Activated CD4-positive, alpha-beta T cell treated with anti-CD3 and anti-CD28 coated beads, Interleukin-2, Interleukin-6, amounts not matched to agents 100 ng/mL and 50 ng/mL, durations not matched to agents 16 hours and 8 hours (primary cell): ENCODE results near the gene MCHR2.
"Not testable (repeated sequence)": the region's sequence is repeated elsewhere in the genome, so short reads cannot be mapped to it uniquely, and the experiment has no call there.

Source experiments
- DNase-seq: peaks from one replicate; pipeline ENCODE4 v3.0.0-alpha.2; 2020

Gene MCHR2

DNA sequence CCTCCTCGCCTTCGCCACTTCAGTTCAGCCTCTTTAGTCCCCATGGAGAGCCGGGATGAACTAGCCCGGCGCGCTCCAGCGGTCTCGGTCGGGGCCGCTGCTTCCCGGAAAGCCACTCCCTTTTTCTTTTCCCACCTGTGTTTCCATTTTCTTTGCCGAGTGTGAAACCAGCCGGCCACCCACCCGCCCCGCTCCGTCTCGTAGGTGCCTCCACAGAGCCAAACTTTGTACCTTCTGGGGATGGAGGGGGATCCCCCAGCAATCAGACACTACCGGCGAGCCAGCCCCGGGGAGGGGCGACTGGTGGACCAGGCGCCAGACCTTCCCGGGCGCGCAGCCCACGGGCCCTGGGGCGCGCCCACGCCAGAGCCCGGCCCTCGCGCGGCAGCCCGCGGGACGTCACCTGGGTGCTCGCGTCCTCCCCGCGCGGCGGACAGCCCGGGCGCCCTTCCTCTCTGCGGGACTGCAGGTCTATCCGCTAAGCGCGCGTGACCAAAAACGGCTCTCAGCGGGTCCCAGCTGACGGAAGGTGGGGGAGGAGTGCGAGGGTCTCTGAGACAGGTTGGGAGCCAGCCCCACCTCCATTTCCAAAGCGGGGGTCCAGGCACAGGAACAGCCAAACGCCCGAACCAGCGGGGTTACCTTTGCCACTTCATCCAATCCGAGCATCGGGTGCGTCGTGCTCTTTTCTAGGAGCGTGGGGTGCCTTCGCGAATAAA lies at the start of gene MCHR2:
Gene MCHR2 (minus strand): TSS at position 691 of the 719 bp plus-strand sequence. CDS start 38,076 bp downstream, outside the sequence.
- no peak for DNase-seq

GRCh38 chr6:100038546-100038945 lies 44.5 kb upstream of the MCHR2 start:
- DNase-seq, result not testable (repeated sequence)

DNA sequence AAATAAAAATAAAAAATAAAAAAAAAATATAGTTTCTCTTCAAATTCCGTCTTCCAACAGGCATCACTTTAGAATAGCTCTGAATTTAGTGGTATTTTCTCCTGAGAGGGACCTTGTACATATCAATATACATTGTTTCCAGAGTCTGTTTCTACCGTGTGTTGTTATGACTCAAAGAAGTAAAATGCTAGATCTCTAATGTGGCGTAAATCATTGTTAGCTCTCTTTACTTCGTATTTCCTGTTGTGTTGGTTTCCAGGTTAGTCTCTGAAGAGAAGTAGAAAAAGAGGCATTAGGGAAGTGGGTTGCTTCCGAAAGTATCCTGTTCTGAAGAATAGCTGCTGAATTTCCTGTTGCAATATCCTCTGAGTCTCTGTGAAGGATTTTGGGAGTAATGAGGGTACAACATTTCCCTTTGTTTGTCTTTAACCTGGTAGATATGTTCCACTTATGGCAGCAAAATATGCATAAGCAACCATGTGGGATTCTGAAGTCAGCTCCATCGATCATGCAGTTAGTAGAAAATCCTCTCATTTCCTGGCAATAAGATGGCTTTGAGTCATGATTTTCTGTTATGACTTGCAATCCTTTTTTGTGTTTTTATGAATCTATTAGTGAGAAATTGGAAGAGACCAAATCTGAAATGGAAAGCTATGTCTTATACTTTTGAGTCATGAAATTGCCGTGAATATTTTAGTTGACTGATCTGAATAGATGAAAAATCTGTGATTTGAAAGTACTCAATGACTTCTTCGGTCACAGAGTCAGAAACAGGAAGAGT lies 42.0 kb upstream of the MCHR2 start:
- peak; percentile 54 for DNase-seq

DNA sequence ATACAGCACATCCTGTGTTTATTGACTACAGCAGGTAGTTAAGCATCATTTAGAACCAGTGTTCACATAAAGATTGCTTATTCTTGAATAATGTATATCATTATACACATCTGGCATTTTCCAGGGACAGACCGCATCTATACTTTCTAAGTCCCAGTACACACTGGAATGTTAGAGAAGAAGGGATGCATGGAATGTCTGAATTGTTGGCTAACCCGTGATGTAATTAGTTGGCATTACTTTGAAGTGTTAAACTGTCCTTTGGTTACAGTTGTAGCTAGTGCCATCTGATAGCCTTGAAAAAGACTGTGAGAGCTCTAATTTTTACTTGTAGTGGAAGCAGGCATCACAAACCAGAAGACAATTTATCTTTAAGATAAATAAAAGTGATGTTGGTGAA lies 29.8 kb upstream of the MCHR2 start:
- no peak for DNase-seq

GRCh38 chr6:100022847-100023246 lies 28.8 kb upstream of the MCHR2 start:
- no peak for DNase-seq

GRCh38 chr6:100008857-100009256 lies 14.8 kb upstream of the MCHR2 start:
- no peak for DNase-seq

GRCh38 chr6:100001915-100002388 lies 7.9 kb upstream of the MCHR2 start:
- peak; percentile 64 for DNase-seq

GRCh38 chr6:99997141-99997540 lies 3.1 kb upstream of the MCHR2 start:
- no peak for DNase-seq

GRCh38 chr6:99995916-99996315 lies 1.9 kb upstream of the MCHR2 start:
- no peak for DNase-seq

DNA sequence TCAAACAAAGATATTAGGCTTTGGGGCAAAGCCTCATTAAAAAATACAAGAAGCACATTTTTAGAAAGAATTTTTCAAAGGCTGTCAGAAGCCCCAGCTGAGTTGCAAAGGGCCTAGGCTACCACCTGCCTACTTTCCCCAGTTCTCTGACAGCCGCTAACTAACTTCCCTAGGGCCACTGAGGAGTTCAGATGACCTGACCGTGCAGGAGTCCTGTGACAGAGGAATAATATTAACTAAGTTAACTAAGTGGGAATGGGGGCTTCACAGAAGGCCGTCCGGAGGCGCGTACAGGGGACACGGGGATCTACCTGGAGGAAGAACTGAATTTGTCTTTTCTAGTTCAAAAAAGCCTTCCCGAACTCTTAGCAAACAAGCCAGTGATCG lies 884 bp downstream of the MCHR2 start:
- DNase-seq, result no peak

DNA sequence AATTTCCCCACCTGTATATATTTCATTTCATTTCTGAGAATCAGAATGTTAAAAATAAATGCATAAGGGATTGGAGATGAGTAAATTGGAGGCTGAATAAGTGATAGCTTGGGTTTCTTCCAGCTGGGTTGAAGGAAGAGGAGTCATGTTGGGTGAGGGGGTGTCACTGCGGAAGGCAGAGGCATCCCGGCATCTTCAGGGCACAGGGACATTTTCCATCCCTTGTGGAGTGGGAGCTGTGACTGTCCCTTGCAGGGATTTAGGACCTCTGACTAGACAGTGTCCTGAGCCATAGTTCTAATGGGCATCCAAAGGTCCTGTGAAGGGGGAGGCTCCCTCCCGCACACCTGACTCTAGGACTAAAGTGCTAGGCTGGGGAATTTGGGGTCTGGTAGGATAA lies 2.1 kb downstream of the MCHR2 start:
- no peak for DNase-seq

DNA sequence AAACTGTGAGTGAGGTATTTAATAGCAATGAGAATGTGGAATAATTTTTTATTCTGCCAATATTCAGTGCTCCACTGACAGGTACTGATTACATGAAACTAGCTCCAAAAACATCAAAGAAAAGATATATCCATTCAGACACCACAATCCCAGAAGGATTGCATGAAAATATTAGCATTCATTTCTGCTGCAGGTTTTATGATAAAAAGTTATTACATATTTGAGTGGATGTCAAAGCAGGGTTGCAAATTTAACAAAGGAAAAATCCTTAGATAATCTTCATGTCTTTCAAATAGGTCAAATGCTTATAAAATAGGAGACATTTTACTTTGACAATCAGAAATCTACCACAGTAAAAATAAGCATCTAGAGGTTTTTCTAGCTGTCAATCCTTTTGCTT lies 13.3 kb downstream of the MCHR2 start:
- DNase-seq, result no peak

- DNase-seq, result no peak
Measured at GRCh38 chr6:99979953-99980352, 14.1 kb downstream of the MCHR2 start.

DNA sequence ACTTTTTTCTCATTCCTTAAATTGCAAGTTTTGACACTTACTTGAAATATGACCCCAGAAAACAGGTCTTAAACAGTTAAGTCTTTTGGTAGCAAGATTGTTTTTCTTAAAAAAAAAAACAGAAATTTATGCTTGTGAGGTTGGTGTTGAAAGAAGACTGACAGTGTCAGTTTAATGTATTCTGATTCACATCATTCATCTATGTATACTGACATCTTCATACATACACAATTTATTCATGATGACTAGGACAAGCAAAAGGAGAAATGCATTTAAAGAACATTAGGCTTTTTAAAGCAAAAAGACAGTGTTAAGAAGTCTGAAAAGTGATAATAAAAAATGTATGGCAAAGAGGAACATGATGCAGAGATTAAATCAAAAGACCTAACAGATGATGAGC lies 27.0 kb downstream of the MCHR2 start:
- DNase-seq, result no peak

GRCh38 chr6:99960027-99960426 lies 34.0 kb downstream of the MCHR2 start:
- no peak for DNase-seq

- no peak for DNase-seq
Measured at GRCh38 chr6:99951016-99951805, 42.8 kb downstream of the MCHR2 start.

DNA sequence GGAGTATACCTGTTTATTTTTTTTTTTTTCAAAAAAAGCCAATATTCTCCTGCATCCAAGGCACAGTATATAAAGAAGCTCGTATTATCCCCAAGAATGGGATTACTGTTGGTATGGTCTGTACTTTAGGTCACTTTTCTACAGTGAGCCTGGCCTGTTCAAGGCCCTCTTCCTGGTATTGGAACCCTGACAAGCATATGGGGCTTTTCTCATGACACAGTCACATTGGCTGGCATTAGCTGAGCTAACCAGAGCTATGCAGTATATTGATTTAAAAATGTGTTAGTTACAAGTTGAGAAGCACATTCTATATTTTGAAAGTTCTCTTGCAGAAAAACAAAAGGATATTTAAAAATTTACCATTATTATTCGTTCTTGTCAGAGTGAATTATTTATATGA lies 48.0 kb downstream of the MCHR2 start:
- DNase-seq, result no peak

- DNase-seq, result no peak
Measured at GRCh38 chr6:99943846-99944245, 50.2 kb downstream of the MCHR2 start.

DNA sequence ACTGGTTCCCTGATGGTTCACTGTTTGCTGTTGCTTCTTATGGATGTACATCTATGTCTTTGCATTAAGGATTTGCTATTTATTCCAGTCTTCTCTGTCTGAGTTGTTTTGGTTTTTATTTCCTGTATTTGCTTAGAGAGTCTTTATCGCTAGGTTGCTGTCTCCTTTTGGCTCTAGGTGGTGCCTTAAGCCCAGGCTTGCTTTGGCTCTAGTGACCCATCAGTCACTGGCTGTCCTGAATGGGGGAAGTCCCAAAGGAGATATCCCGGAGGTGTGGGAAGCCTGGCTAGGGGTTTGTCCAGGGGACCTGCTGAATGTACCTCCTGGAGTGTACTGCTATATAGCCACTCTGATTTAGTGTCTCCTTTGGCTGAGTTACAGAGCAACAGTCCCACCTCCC lies 53.4 kb downstream of the MCHR2 start:
- DNase-seq, result no peak

- no peak for DNase-seq
Measured at GRCh38 chr6:99933129-99933528, 60.9 kb downstream of the MCHR2 start.

- no peak for DNase-seq
Measured at GRCh38 chr6:99912657-99913056, 81.4 kb downstream of the MCHR2 start.

GRCh38 chr6:99905209-99906106 lies 88.6 kb downstream of the MCHR2 start:
- peak; percentile 44 for DNase-seq
